ENCODE data around the gene PLB1.

GRCh38 chr2:28615706-28616105, 119.8 kb downstream of the PLB1 start:
- TF ChIP-seq POLR2AphosphoS5 (IDR thresholded peaks at IDR 0.05; ENCODE audit: low read depth, low read length) (no peak), POLR2A (IDR thresholded peaks at IDR 0.05; ENCODE audit: low read depth, low read length) (no peak)

All from GM12891 (cell line).